OCI-LY3 (cell line): ENCODE results near the gene RFK.

ENCODE experiments used
- H2AFZ ChIP-seq: fragments of 200-600, 300-600 bp; shearing (Covaris generic); 2 replicates; pipeline ENCODE4 v1.6.0; 2014; ENCODE audit warnings: antibody characterized with exemption, low read depth, low read length
- H3K27ac ChIP-seq: fragments of 200-600, 300-600 bp; sonication (generic); 2 replicates; pipeline ENCODE4 v1.5.1; 2014; ENCODE audit warnings: mild to moderate bottlenecking, low read length, moderate library complexity, mixed read lengths
- H3K27me3 ChIP-seq: fragments of 200-600, 300-600 bp; sonication (generic); 2 replicates; pipeline ENCODE4 v1.6.1; 2014; ENCODE audit warnings: low read depth, low read length, mixed read lengths
- H3K36me3 ChIP-seq: fragments of 200-600, 300-600 bp; sonication (generic); replicated peaks from 2 replicates; pipeline ENCODE3; 2014; ENCODE audit warnings: low read depth, low read length, mixed read lengths
- H3K4me1 ChIP-seq: fragments of 300-600, 200-600 bp; sonication (generic); 2 replicates; pipeline ENCODE4 v1.6.1; 2014; ENCODE audit warnings: low read length, mixed read lengths
- H3K4me2 ChIP-seq: fragments of 200-600, 300-600 bp; sonication (generic); 2 replicates; pipeline ENCODE4 v1.6.1; 2014; ENCODE audit warnings: low read length, mixed read lengths
- H3K4me3 ChIP-seq: fragments of 300-600, 200-600 bp; sonication (generic); 2 replicates; pipeline ENCODE4 v1.5.1; 2014; ENCODE audit warnings: antibody characterized with exemption, mild to moderate bottlenecking, low read length, moderate library complexity
- H3K79me2 ChIP-seq: fragments of 300-600, 200-600 bp; shearing (Covaris generic); 2 replicates; pipeline ENCODE4 v1.6.1; 2014; ENCODE audit warnings: mild to moderate bottlenecking, low read length, mixed read lengths
- H3K9ac ChIP-seq: fragments of 300-600, 200-600 bp; shearing (Covaris generic); 2 replicates; pipeline ENCODE4 v1.6.0; 2014; ENCODE audit warnings: mild to moderate bottlenecking, low read length, moderate library complexity
- H3K9me3 ChIP-seq: fragments of 200-600, 300-600 bp; shearing (Covaris generic); 2 replicates; pipeline ENCODE4 v1.6.1; 2014; ENCODE audit warnings: low read length, mixed read lengths; ENCODE audit not compliant: insufficient read depth
- H4K20me1 ChIP-seq: fragments of 200-600, 300-600 bp; sonication (generic); 2 replicates; pipeline ENCODE4 v1.6.1; 2016; ENCODE audit warnings: low read length, mixed read lengths; ENCODE audit not compliant: insufficient read depth
- EZH2phosphoT487 ChIP-seq: fragments of 200-600 bp; shearing (Covaris generic); IDR thresholded peaks from 2 replicates; pipeline ENCODE4 v1.6.1; 2018; ENCODE audit warnings: antibody characterized with exemption, mixed run types, low read depth
- TF ChIP-seq, protein P1 (sequence below): fragments of 200-600, 300-600 bp; sonication (generic); IDR thresholded peaks from 2 replicates; pipeline ENCODE4 v1.5.1; 2014; ENCODE audit warnings: antibody characterized with exemption, low read length, low read depth

Gene RFK

DNA sequence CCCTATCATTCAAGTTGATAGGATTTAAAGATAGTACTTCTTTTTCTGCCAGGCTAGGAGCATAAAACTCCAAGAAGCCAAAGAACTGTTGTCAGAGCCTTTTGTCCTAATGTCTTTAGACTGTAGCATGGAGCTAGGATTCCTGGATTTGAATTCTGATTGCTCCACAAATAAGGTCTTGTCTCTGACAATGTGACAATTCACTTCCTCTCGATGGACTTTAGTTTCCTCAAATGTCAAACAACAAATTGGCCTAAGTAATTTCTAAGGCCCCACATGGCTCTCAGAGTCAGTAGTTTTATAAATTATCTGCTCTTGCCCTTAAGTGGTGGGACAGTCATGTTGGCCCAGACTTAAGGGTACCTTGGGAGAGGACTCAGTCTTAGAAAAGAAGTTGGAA, 36.7 kb downstream of the RFK start:
- H3K27me3 ChIP-seq = 0 out of 2 replicates have a peak, but pooled peaks cover 2% of the 10 kb centered on the region
- H3K27ac ChIP-seq = no peak overlapping the region
- no peak overlapping the region for H3K9ac ChIP-seq
- H3K4me1 ChIP-seq = no peaks in the 10 kb centered on the region
- H2AFZ ChIP-seq = no peak overlapping the region
- no peak for TF ChIP-seq EZH2phosphoT487
- no peaks in the 10 kb centered on the region for H3K79me2 ChIP-seq
- H4K20me1 ChIP-seq = no peaks in the 10 kb centered on the region
- no peak overlapping the region for H3K4me2 ChIP-seq
- H3K9me3 ChIP-seq = no peaks in the 10 kb centered on the region
- H3K36me3 ChIP-seq = no peaks in the 10 kb centered on the region
- no peak overlapping the region for H3K4me3 ChIP-seq

- Histone ChIP-seq H3K36me3 (no peaks in the 10 kb centered on the region), H3K27me3 (0 out of 2 replicates have a peak, but pooled peaks cover 2% of the 10 kb centered on the region), H4K20me1 (no peaks in the 10 kb centered on the region), H3K27ac (no peak overlapping the region), H3K79me2 (no peaks in the 10 kb centered on the region), H3K9me3 (no peaks in the 10 kb centered on the region), H3K4me1 (peaks cover 5% of the 10 kb centered on the region), H3K4me3 (no peak overlapping the region), H3K4me2 (no peak overlapping the region), H3K9ac (no peak overlapping the region), H2AFZ (no peak overlapping the region)
- TF ChIP-seq, protein P1, sequence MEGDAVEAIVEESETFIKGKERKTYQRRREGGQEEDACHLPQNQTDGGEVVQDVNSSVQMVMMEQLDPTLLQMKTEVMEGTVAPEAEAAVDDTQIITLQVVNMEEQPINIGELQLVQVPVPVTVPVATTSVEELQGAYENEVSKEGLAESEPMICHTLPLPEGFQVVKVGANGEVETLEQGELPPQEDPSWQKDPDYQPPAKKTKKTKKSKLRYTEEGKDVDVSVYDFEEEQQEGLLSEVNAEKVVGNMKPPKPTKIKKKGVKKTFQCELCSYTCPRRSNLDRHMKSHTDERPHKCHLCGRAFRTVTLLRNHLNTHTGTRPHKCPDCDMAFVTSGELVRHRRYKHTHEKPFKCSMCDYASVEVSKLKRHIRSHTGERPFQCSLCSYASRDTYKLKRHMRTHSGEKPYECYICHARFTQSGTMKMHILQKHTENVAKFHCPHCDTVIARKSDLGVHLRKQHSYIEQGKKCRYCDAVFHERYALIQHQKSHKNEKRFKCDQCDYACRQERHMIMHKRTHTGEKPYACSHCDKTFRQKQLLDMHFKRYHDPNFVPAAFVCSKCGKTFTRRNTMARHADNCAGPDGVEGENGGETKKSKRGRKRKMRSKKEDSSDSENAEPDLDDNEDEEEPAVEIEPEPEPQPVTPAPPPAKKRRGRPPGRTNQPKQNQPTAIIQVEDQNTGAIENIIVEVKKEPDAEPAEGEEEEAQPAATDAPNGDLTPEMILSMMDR = no peak
- TF ChIP-seq EZH2phosphoT487 = no peak
Measured at GRCh38 chr9:76355886-76356285, 38.3 kb downstream of the RFK start.

GRCh38 chr9:76354221-76354620, 40.0 kb downstream of the RFK start:
- no peak overlapping the region for H2AFZ ChIP-seq
- H3K36me3 ChIP-seq = no peaks in the 10 kb centered on the region
- H3K27me3 ChIP-seq = no peaks in the 10 kb centered on the region
- H3K79me2 ChIP-seq = no peaks in the 10 kb centered on the region
- no peak overlapping the region for H3K4me2 ChIP-seq
- H3K4me1 ChIP-seq = peaks cover 9% of the 10 kb centered on the region
- no peaks in the 10 kb centered on the region for H3K9me3 ChIP-seq
- H3K9ac ChIP-seq = no peak overlapping the region
- H3K27ac ChIP-seq = no peak overlapping the region
- no peak overlapping the region for H3K4me3 ChIP-seq
- TF ChIP-seq EZH2phosphoT487 = no peak
- TF ChIP-seq, protein P1 = no peak
- H4K20me1 ChIP-seq = no peaks in the 10 kb centered on the region

GRCh38 chr9:76353280-76353679, 40.9 kb downstream of the RFK start:
- H3K4me3 ChIP-seq = no peak overlapping the region
- no peak for TF ChIP-seq EZH2phosphoT487
- TF ChIP-seq, protein P1 = no peak

More at GRCh38 chr9:76353280-76353679, 40.9 kb downstream of the RFK start:
- Histone ChIP-seq H3K4me1 (peaks cover 9% of the 10 kb centered on the region), H3K36me3 (no peaks in the 10 kb centered on the region), H3K4me2 (no peak overlapping the region), H3K9ac (no peak overlapping the region), H2AFZ (no peak overlapping the region), H4K20me1 (no peaks in the 10 kb centered on the region), H3K27me3 (no peaks in the 10 kb centered on the region), H3K9me3 (no peaks in the 10 kb centered on the region), H3K79me2 (no peaks in the 10 kb centered on the region), H3K27ac (no peak overlapping the region)
